ENCODE data around the gene MRPL50. TPM values are rescaled to one million over a fixed set of nuclear protein-coding genes. Genes with fewer than 3 reads are reported as not detected.
"Not testable (repeated sequence)": the region's sequence is repeated elsewhere in the genome, so short reads cannot be mapped to it uniquely, and the experiment has no call there.

Gene MRPL50
- total RNA-seq, 2 donors from 2014 or later, result 8.1 to 8.8 TPM

DNA sequence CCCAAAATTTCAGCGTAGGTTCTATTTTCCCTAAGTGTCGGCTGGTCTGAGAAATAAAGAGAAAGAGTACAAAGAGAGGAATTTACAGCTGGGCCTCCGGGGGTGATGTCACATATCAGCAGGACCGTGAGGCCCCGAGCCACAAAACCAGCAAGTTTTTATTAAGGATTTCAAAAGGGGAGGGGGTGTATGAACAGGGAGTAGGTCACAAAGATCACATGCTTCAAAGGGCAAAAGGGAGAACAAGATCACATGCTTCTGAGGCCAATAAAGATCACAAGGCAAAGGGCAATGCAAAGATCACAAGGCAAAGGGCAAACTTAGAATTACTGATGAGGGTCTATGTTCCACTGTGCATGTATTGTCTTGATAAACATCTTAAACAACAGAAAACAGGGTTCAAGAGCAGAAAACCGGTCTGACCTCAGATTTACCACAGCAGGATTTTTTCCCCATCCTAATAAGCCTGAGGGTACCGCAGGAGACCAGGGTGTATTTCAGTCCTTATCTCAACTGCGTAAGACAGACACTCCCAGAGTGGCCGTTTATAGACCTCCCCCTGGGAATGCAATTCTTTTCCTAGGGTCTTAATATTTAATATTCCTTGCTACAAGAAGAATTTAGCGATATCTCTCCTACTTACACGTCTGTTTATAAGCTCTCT lies 13.4 kb downstream of the MRPL50 start, which contains the start of gene BAAT:
BAAT (minus strand) TSS at position 134 of the 664 bp plus-strand sequence. CDS start 13,602 bp downstream, outside the sequence.
- DNase-seq; ATAC-seq; intact Hi-C loops (cut with DNase I, micrococcal nuclease): not testable (repeated sequence)

DNA sequence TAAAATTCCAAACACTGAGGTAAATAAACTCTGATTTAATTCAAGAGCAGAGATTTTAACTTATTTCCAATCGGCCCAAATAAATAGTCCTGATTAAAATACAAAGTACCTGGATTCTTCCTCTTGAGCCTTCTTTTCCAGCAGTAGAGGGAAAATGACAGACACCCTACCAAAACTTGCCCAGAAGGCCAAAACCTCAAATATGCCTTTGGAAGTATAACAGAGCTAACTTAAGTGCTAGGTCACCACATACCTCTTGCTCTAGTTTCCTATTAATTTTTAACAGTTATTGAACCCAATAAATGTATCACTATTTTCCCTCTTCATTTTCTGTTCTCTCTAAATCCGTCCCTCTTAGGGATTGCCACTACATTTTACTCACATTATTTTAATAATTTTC lies 15.1 kb downstream of the MRPL50 start:
- DNase-seq (no peak), ATAC-seq (no peak)
- intact Hi-C loops (cut with DNase I, micrococcal nuclease), result no loop called here

DNA sequence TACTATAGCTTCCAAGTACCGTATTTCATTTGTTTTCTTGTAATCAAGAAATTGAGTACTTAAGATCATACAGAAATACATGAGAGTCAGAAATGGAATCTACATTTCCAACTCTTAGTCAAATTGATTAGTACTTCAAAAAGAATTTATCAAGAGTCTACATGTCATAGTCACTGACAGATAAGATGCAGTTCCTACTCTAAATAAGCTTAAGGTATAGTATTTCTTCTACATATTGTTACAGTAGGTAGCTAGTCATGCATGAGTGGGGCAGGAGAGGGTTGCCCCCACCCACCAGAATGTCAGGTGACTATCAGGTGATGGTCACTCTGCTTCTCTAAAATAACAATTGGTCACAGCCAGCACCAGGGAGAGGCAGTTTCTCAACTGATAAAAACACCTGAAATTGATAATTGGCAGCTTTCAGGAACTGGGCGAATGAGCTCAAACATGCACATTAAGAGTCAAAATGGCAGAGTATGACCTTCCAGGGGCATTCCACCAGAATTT lies 16.5 kb downstream of the MRPL50 start:
- ATAC-seq (no peak), DNase-seq (no peak)
- intact Hi-C loops (cut with DNase I, micrococcal nuclease), result no loop called here

DNA sequence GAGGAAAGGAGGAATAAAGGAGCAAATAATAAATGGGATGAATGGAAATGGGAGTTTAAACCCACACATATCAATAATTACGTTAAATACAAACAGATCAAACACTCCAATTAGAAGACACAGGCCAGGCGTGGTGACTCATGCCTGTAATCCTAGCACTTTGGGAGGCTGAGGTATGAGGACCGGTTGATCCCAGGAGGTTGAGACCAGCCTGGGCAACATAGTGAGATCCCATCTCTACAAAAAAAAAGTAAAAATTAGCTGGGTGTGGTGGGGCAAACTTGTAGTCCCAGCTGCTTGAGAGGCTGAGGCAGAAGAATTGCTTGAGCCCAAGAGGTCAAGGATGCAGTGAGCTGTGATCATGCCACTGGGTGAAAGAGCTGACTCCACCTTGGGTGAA lies 17.3 kb downstream of the MRPL50 start:
- intact Hi-C loops (cut with DNase I, micrococcal nuclease), result no loop called here
- ATAC-seq, result no peak
- DNase-seq, result no peak

DNA sequence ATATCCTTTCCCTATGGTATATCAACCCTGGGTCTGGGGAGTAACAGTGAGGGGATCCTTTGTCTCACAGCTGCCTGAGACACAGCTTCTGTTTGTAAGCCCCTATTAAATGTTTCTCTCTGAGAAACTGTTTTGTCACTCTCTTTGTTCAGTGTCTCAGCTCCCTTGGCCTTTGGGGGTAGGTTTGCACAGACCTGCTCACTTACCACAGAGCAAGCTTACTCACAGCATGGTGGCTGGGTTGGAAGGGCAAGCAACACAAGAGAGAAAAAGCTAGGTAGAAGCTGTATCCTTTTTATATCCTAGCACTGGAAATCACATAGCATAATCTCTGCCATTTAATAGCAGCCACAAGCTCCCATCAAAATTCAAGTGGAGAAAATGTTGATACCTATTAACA lies 18.1 kb downstream of the MRPL50 start:
- intact Hi-C loops (cut with DNase I, micrococcal nuclease), result no loop called here
- DNase-seq, result no peak
- no peak for ATAC-seq

DNA sequence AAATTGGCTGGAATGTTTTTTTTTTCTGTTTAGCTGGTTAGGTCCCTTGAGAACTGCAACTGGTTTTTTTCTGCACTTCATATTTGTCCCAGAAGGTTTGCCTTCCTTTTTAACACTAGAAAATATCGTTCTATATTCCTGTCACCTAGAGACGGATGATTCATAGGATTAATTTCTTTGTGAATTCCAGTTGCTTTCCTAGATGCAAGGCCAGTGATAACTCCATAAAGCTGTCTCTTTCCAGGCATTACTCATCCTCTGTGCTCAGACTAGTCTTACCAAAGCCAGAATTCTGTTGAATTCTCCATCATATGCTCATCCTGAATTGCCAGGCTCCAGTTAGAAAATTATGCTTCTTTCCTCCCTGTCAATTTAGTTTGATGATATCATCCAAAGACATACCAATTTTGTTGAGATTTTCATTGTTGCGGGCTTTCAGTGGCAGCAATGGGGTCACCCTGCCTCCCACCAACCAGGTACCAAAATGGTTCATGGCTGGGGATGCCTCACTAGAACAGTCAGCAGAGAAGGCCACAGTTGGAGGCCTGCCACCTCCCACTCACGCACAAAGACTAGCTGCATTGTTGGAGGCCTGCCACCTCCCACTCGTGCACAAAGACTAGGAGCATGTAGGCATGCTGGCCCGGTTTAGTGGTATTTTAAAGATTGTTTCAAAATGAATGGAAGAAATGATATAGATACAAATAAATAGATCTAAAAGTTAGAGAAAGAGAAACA lies 22.1 kb downstream of the MRPL50 start:
- ATAC-seq (no peak), DNase-seq (no peak)
- intact Hi-C loops (cut with DNase I, micrococcal nuclease), result no loop called here

DNA sequence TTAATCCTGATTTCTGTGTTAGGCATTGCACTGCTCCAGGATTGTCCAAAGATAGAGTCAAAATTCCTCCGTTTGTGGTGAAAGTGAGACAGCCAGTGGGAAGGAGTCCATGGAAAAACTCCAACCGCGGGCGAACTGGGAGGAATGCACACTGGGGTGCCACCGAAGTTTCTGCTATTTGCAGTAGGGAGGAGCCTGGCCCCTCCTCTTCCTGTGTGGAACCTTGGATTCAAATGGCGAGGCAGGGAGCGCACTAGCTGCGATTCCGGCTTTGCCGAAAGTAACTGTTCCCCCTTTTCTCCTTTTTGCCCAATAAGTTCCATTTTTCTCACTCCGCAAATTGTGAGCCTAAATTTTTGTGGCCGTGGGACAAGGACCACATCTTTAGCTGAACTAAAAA lies 22.9 kb downstream of the MRPL50 start:
- no peak for ATAC-seq
- intact Hi-C loops (cut with DNase I, micrococcal nuclease), result no loop called here
- no peak for DNase-seq

DNA sequence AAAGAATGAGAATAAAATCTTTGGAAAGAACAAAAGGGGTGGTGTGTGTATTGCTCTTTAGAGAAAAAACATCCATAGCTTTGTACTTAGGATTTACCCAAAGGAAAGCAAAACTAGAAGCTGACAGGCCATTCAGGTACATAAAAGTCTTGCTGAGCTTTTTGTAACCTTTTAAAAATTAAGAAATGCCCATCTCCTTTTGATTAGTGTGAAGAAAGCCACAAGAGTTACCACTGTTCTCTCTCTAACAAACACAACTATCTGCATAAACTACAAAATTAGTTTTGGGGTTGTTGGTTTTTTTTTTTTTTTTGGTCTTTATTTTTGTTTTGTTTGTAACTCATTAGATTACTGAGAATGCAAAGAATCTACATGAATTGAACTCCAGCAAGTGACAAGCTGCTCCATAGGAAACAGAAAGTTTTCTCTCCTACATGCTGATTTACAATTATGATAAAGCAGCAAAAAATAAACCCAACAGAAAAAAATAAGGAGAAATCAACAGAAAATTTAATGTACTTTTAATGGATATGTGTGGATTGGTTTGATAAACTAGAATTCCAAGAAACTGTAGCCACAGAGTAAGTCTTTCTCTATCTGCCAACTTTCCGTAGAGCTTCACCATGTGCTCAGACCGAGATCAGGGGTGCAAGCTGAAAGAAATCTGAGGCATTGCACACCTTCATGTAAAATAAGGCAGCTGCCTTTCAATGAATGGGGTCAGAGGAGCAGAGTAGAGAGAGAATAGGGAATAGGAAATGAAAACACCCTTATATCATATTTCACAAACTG lies 25.9 kb downstream of the MRPL50 start:
- ATAC-seq (no peak), DNase-seq (no peak)
- intact Hi-C loops (cut with DNase I, micrococcal nuclease), result no loop called here

DNA sequence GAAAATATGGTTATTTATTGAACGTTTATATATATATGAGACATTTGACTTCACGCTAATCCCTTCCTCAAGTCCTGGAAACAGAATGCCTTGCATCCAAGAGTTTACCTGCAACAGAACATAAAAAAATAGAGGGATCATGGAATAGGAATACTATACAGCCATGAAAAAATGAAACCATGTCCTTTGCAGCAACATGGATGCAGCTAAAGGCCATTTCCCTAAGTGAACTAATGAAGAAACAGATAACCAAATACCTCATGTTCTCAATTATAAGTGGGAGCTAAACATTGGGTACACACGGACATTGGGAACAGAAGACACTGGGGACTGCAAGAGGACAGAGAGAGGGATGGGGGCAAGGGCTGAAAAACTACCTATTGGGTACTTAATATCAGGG lies 26.6 kb downstream of the MRPL50 start:
- no peak for DNase-seq
- no peak for ATAC-seq
- intact Hi-C loops (cut with DNase I, micrococcal nuclease), result no loop called here

DNA sequence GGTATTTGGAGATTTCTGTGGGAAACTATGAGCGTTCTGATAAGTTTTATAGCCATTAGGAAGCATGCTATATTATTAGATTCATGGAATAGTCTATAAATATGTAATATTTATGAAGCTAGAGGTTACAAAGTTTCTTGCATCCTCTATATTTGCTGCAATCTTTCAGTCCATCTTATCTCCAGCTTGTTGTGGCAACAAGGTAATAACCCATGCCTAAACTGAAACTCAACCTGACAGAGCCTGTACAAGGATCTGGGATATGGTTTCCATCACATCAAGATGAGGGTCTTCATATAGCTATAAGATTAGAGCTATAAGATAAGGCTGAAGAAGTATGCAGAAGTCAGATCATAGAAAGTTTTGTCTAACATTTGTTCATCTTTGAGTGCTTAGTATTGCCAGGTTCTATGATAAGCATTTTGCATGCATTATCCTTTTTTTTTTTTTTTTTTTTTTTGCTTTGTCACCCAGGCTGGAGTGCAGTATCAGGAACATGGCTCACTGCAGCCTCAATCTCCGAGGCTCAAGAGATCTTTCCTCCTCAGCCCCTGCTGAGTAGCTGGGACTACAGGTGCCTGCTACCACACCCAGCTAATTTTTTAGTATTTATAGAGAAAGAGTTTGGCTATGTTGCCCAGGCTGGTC lies 28.4 kb downstream of the MRPL50 start:
- intact Hi-C loops (cut with DNase I, micrococcal nuclease), result no loop called here
- no peak for ATAC-seq
- DNase-seq, result no peak

DNA sequence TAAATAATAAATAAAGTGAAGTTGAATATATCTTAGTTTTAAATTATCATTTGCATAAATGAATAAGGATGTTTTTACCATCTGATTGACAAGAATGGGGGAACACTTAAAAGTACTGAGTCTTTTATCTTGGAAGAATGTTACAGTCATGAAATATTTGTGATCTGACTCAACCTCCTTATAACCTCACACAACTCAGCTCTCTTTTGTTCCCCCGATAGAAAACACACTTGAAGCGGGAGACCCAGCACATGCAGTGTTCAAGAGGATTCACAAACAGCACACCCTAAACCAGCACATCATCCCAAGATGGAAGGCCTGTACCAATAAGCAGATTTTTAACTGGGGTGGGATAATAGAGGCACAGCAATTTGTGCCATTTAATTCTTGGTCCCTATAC lies 29.1 kb downstream of the MRPL50 start:
- intact Hi-C loops (cut with DNase I, micrococcal nuclease), result no loop called here
- no peak for ATAC-seq
- DNase-seq, result no peak

DNA sequence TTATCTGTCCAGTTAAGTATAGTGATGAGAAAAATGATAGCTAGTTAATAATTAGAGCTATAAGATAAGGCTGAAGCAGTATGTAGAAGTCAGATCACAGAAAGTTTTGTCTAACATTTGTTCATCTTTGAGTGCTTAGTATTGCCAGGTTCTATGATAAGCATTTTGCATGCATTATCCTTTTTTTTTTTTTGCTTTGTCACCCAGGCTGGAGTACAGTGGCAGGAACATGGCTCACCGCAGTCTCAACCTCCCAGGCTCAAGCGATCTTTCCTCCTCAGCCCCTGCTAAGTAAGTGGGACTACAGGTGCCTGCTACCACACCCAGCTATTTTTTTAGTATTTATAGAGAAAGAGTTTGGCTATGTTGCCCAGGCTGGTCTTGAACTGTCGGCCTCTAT lies 31.1 kb downstream of the MRPL50 start:
- intact Hi-C loops (cut with DNase I, micrococcal nuclease), result no loop called here
- ATAC-seq (no peak), DNase-seq (no peak)

DNA sequence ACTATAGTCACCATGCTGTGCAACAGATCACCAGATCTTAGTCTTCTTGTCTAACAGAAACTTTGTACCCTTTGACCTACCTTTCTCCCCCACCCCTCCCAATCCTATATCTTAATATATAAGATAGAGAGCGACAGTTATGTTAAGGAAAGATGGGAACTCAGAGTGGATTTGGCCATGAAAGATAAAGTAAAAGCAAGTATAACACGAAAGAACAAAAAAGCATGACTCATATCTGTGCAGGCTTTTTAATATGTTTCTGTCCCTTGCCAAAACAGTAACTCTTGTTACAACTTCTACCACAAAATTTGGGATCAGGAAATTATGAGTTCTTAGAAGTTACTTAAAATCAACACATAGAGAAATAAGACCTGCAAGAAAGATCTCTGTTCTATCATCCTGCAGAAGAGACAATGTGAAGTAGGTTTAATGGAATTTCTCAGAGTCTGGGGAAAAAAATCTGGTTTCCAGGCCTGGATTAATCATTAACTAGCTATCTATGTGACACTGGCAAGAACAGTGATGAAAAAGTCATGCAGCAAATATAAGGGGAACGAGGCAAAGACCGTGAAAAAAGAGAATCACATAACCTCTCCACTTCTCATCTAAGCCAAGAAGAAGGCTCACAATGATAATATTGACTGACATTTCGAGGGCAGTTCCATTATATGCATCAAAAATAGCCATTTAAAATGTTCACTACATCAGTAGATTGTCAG lies 32.2 kb downstream of the MRPL50 start:
- intact Hi-C loops (cut with DNase I, micrococcal nuclease), result no loop called here
- ATAC-seq, result no peak
- DNase-seq, result no peak

DNA sequence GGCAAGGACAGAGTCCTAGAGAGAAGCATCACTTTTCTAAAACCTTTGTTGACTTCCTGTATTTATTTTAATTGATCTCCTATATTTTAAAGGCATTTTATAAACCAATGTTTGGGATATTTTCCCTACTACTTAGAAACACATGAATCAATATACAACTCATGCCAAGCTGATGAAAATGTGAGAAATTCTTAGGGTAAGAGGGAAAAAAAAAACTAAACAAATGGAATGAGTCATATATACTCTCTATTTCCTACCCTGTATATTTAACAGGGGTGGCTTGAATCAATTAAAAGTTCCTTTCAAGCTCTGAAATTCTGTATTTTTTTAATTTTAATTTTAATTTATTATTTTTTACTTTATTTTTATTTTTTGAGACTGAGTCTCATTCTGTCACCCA lies 33.2 kb downstream of the MRPL50 start:
- ATAC-seq (no peak), DNase-seq (no peak)
- intact Hi-C loops (cut with DNase I, micrococcal nuclease), result no loop called here

DNA sequence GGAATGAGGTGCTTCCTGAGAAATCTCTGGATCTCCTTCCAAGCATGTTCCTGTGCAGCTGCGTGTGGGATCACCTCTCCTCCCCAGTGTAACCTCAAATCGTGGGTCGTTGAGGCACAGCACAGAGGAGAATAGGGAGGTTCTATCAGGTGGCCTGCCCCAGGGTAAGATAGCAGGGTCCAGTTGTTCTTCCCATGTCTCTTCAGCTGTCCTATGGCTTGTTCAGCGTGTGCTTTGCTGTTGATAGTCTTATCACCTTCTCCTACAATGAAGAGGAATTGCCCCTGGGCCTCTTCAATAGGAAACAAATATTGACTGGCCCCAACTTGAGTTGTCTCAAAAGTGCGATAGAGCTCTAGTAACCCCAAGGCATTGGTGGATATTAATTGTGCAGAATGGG lies 36.0 kb downstream of the MRPL50 start:
- DNase-seq, result no peak
- no peak for ATAC-seq
- intact Hi-C loops (cut with DNase I, micrococcal nuclease), result no loop called here

DNA sequence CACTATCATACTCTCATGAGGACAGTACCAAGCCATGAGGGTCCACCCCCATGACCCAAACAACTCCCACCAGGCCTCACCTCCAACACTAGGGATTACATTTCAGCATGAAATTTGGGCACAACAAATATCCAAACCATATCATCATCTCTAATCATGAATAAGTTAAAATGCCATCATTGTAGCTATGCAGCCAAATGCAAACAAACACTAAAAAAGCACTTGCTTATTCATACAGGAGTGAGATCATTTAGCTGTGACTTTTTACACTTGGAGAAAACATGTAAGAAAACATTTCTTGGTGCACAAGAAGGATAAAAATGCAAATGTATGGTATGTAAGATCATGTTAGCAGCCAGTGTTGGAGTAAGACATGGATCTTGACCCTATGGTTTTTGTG lies 37.8 kb downstream of the MRPL50 start:
- intact Hi-C loops (cut with DNase I, micrococcal nuclease), result no loop called here
- DNase-seq, result no peak
- no peak for ATAC-seq

DNA sequence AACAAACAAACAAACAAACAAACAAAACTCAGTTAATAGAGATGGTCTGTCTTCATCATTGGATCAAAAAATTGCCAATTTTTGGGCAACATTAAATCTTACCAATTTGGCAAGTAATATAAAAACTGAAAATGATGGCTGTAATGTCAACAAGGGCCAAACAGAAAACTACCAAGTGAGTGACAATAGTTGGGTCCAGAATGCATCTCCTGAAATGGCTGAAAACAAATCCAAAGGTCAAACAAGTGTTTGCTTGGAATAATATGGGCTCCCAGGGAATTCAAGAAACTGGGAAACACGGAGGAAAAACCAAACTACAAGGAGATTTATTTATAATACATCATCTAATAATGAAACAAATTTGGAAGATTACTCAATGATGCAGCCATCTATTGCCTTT lies 38.7 kb downstream of the MRPL50 start:
- intact Hi-C loops (cut with DNase I, micrococcal nuclease), result no loop called here
- no peak for DNase-seq
- ATAC-seq, result no peak

DNA sequence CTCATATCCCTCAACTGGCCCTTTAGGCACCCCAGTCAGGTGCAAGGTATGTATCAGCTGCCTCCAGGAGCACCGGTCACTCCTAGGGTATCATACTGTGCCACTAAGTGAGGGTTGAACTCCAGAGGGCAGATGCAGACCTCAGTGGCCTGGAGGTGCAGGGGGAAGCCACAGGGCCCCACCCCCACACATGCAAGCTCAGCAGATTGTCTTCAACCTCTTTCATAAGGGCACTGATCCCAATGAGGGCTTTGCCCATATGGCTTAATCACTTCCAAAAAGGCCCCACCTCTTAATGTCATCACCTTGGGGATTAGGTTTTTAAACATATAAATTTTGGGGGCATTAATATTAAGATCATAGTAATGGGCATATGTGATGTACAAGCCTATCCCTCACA lies 41.8 kb downstream of the MRPL50 start:
- intact Hi-C loops (cut with DNase I, micrococcal nuclease), result no loop called here
- DNase-seq (no peak), ATAC-seq (no peak)

All from left colon (tissue), 2 donors.